ENCODE measurements around the gene EML6.

The EML6 gene

DNA sequence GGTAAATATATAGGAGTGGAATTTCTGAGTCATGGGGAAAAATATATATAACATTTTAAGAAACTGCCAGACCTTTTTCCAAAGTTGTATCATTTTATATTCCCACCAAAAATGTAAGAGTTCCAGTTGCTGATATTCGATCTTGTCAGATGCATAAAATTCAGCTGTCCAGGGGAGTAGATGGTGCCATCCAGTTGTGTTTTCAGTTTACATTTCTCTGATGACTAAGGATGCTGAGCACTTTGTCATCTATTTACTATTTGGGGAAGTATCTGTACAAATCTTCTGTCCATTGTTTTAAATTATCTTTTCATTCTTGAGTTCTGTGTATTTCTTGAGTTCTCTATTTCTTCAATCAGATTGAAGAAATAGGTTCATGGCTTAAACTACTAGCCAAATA lies 200.7 kb downstream of the EML6 start:
- no peak for DNase-seq

DNA sequence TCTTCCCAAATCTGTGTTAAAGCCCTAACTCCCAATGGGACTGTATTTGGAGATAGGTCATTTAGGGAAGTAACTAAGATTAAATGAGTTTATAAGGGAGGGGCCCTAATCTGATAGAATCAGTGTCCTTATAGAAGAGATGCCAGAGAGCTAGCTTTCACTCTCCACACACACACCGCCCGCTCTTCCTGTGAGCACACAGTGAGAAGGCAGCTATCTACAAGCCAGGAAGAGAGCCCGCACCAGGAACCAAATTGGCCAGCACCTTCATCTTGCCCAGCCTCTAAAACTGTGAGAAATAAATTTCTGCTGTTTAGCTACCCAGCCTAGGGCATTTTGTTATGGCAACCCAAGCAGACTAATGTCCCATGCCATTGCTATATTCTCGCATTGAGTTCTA lies 201.6 kb downstream of the EML6 start:
- no peak for DNase-seq

DNA sequence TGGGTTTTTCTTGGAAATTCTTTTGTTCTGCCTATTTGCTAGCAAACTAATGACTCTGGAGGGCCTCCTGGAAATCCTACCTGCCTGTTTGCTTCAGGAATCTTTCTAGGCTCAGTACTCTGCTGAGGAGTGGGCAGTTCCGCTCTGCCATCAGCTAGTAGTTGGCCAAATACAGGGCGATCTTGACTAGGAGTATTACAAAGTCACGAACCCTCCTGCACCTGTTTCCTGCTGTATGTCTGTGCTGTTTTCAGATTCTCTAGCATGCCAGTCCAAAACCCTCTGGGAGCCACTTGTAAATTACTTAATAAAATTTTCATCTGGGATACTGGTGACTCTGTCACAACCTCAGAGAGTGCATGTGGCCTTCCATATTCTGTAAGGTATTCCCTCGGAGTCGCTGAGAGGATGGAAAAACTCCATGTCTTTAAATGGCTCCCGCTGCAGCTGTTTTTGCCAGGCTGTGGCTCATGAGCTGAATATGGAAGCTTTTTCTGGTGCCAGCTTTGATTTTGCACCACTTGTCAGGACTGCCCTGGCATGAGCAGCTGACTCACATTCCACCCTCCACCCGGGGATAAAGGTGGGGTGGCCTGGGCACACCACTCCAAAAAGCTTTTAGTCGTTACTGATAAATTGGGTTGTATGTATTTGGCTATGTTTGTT lies 203.8 kb downstream of the EML6 start:
- no peak for DNase-seq

DNA sequence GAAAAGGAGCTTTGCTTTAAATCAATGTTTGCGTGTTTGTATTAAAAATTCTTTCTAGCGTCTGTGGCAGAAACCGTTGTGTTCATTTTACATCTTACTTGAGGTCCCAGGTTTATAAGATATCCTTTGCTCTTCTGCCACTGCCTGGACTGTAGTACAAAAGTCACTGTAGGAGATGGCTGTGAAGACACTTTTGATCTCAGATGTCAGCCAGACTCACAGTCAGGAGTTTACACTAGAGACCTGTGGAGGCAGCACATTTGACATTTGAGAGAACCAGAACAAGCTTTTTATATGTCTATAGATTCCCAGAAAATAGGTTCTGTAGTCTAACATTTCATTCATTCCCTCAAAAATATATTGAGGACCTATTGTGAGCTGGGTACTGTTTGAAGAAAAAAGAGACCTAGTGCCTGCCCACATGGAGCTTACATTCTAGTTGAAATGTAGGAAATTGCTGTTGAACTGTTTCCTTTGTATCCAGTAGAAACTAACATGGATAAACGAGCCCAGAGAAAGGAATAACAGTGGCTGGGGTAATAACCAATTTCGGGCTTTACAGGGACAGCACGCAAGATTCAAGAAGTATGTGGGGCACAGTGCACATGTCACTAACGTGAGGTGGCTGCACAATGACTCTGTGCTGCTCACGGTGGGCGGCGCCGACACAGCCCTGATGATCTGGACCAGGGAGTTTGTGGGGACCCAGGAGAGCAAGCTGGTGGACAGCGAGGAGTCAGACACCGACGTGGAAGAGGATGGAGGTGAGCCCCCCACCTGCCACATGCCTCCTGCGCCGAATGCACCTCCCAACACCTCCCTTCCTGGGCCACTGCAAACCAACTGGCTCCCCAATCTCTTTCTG lies 204.5 kb downstream of the EML6 start:
- no peak for DNase-seq

DNA sequence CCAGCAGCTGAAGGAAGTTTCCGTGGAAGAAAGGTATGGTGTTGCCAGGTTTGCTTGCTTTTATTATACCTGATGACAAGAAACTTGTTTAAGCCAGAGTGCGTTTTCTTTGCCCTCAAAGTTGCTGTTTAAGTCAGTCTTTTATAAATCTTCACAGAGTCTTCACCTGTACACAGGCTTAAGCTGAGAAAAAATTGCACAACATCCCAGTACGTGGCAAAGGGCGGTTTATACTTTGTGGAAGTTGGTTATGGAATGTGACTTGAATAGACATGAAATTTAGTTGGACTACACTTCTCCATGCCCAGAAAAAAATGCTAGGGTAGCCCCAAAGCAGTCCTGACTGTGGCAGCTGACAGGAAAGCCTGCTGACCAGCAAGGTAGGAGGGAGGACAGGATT lies 205.3 kb downstream of the EML6 start:
- no peak for DNase-seq

DNA sequence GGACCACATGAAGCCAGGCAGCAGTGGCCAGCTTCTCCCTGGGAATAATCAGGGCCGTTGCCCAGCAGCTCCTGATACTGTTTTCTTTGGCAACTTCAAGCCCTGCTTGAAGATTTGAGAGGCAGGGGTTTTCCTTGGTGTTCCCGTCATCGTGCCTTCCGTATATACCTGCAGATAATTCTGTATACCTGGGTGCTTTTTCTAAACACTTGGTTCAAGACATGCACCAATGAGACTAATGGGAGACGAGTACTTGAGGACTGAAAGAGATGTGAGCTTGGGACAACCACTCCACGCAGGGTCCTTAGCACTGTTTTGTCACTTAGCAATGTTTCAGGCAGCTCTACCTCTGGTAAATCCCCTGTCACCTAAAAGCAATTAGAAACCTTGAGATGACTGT lies 208.0 kb downstream of the EML6 start:
- DNase-seq: no peak

DNA sequence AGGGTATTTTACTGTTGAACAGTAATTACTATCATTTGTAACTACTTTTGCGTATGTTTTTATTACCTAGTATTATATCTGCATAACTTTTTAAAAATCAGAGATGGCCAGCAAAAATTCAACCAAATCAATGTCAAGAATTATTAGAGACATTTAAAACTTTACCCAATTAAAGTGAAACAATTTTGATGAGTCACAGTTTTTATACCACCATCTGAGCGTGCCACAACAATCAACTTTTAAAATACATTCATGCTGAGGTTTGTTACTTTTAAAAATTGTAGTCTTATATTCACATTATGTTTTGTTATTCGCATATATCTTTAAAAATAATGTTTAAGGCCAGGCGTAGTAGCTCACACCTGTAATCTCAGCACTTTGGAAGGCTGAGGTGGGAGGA lies 211.9 kb downstream of the EML6 start:
- DNase-seq: no peak

DNA sequence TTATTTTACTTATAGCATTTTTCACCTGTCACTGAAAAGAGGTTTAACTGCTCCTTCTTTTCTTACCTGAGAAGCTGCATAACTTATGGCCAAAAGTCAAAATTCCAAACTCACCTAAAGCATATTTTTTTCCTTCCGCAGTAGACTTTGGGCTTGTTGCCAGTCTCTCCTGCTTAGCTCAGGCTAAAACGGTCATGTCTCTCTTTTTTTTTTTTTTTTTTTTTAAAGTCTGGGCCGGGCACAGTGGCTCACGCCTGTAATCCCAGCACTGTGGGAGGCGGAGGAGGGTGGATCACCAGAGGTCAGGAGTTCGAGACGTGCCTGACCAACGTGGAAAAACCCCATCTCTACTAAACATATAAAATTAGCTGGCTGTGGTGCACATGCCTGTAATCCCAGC lies 213.3 kb downstream of the EML6 start:
- no peak for DNase-seq

DNA sequence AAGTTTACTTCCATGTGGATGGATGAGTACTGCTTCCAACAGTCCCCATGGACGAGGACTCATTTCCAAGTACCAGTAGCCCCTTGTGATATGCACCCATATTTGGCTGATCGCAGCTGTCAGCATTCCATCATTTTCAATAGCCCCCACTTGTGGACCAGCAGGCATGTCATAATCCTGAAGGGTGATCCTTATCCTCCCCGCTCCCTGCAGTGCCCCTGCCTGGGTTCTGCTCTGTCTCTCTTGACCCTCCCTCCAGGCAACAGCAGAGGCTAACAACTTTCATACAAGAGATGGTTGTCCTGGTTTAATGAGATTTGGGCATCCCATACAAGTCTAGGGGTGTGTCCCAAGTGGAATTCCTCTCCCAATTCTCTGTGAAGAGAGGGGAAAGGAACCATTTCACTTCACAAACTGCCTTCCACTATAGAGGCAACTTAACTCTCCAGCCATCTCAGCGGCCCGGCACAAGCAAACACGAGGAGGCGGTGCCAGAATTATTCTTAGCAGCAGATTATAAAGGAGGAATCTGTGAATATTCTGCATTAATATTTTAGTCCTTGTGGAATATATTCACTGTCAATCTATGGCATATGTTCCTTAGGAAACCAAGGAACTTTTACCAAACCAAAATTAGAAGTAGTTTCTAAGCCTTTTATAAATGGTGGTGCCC lies 216.1 kb downstream of the EML6 start:
- no peak for DNase-seq

DNA sequence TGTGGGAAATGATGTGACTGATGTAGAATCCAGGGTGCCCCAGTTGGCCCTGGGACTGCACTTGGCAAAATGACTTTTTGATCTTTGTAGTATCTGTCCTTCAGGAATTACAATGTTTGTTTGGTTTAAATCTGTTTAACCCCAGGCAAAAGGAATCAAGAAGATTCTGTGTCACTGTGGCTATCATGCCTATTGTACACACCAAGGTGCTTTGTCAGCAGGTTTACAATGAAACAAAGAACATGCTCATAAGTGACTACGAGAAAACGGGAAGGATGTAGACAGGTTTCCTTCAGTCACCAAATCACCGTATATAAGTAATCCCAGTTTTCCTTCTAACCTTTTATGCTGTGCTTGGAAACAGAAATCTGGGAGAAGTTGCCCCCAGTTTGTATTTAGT lies 217.3 kb downstream of the EML6 start:
- DNase-seq: no peak

DNA sequence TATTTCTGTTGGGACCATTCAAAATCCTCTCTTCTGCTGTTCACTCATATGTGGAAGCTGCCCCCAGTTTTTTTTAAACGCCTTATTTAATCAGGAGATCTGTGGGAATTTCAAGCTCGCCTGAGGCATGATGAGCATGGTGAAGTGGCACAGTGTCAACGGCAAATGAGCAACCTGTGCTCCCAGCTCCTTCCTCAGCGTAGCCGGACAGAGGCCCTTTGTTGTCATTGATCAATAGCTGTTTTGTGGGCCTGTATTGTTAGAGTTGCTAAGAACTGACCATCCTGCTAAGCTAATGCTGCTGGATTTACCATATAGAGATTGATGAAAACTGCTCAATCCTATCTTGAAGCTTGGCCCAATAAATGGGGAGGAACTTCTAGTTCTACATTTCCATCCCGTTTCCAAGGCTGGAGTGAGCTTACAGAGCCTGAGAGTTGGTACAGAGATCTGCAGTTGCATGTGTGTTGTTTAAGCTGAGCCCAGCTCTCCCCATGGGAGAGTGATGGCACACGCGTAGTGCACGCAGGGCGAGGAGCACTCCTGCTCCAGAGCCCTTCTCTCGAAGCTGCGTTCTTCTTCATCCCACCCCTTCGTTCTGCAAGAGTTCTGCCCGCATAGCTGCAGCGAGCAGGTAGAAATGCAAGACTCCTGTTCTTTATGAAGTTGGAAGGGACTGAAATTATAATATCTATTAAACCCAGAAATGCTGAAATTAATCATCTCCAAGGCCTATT lies 218.0 kb downstream of the EML6 start:
- no peak for DNase-seq

DNA sequence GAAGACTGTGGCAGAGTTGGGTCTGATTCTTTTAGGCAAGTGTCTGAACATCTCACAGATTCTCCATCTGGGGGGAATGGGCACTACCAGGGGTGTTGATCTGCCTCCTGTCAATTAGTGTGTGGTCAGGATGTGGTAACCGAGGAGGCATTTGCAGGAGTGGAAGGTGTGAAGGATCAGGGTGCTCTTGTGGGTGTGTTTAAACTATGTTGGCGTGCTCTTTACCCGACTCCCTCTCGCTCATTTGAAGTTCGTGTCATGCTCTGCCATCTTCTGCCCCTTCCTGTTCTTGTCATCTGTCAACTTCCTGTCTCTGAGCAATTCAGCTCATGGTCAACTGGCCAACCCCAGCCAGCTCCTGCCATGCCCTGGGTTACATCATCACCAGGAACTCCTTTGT lies 218.9 kb downstream of the EML6 start:
- DNase-seq: no peak

DNA sequence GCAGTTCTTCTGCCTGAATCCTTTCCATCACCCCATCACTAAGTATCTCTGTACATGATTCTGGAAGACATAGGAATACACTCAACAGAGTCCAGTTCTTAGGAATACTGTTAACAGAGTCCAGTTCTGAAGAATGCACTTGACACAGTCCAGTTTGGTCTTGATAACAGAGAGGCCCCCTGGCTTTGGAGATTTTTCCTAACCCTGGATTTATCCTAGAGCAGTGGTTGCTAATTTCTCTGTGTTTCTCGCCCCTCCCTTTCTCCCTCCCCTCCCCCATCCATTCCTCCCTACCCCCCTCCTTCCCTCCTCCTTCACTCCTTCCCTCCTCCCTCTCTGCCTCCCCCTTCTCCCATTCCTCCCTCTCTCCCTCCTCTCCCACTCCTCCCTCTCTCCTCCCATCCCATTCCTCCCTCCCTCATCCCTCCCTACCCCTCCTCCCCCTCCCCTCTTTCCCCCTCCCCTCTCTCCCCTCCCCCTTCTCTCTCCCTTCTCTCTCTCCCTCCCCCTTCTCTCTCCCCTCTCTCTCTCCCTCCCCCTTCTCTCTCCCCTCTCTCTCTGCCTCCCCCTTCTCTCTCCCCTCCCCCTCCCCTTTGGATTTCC lies 221.4 kb downstream of the EML6 start:
- no peak for DNase-seq

DNA sequence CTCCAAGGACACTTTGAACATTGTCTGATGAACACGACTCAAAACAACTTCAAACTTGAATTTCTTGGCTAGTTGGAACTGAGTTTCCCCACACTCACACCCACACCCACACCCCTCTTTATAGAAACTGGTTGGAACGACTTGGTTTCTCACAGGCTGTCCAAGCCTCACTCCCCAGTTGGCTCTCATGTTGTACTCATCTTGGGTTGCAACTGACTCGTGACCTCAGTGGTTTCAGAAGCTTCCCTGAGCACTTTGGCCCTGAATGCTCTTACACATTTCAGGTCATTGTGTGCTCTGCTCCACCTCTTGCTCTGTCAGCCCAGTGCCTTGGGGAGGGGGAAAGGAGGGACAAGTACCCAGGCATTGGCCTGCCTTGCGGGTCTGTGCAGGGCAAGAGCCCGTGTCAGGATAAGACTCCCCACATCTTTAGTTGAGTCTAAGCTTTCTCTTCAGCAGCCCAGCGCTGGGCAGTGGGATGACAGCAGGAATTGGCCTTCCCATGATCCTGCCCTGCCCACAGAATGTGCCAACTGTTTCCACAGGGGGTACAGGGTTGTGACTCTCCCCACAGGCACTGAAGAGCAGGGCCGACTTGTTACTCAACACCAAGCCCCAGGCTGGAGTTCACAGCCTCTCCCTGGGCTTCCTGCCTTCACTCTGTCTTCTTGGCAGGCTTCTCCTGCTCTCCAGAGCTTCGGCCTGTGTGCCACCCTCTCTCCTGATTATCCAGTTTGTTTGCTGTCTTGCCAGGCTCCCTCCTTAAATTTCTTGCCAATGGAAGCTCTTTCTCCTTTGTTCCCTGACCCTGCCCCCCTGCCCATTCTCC lies 222.1 kb downstream of the EML6 start:
- DNase-seq: peak in 1 of 2 donors; percentile 7

DNA sequence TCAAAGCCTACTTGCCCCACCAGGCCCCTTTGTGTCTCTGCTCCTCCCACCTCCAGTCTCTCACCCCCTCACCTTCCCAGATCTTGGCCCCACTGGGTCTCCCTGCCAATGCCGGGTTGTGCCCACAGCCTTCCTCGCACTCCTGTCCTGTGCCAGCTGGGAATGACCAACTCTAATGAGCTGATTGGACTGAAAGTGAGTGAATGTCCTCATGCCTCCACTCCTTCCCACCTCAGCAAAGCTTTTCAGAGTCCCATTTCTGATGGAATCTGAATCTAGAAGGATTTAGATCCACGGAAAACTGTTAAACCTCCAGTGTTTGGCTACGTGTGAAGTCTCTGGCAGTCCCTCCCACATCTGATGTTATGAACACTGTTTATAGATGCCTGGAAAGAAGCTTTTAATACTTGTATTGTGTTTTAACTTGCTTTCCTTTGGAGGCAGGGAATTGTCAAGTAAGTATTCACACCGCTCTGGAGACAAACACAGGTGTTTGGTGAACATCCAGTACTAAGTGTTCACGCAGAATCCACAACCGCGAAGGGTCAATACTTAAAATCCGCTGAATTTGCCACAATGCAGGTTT lies 222.9 kb downstream of the EML6 start:
- DNase-seq: no peak

DNA sequence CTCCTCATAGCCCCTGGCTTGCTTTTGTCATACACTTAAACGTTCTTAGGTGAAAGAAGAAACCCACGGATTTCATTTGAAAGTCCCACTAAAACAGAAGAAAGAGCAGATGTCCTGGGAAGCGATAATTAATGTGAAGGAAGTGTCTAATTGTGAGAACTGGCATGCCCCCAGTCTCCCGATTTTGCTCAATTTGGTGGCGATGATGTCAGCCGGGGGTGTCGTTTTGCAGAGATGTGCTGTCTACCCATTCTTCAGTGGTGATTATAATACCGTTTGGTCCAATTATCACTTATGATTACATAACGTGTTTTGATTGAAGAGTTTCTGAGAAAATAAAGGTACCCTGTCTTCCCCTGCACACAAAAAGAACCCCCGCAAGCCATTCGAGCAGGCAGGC lies 223.7 kb downstream of the EML6 start:
- DNase-seq: no peak

DNA sequence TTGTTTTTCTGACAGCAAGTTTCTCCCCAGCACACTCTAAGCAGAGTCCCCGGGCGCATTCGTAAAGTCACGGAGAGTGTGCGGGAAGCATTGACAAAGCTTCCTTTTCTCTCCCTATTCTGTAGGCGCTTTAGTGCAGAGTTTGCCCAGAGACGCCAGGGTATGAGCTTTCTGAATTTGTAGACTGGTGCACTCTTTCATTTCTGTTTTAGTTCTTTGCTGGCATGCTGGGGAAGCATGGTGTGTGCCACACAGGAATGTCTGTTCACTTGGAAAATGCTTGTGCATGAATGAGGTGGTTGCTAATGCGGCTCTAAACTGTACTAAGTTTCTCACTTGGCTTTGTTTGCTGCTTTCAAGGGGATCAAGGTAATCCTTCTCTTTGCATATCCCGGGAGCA lies 224.2 kb downstream of the EML6 start:
- no peak for DNase-seq

DNA sequence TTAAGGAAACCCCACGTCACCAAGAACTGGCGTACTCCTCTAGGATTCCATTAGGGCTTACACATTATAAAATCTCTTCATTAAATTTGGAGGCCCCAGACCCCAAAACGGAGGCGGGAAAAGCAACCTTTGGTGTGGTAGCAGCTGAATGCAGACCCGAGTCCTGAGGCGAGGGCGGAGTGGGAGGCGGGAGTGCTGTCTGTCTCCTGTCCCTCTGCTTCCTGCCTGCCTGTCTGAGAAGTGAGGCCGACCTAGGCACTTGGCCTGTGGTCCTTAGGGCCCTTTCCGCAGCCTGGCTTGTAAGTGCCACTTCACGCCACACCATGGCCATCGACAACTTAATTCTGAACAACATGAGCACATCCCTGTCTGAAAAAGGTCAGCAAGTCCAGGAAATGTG lies 224.7 kb downstream of the EML6 start:
- DNase-seq: no peak

DNA sequence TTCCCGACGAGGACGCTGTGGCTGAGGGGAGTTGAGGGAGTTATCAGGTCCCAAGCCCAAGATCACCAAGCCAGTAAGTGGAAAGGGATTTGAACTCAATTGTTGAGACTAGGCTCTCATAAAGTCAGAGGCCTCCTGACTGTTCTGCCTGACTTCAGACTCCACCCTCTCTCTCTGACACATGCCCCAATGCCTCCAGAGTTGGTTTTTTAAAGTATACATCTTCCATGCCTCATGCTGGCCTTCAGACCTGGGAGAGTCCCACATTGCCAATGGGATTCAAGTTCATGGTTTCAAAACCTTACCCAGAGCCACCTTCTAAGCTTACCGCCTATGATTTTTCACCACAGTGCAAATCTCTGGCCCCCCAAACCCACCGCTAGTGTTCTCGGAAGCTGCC lies 226.0 kb downstream of the EML6 start:
- no peak for DNase-seq

DNA sequence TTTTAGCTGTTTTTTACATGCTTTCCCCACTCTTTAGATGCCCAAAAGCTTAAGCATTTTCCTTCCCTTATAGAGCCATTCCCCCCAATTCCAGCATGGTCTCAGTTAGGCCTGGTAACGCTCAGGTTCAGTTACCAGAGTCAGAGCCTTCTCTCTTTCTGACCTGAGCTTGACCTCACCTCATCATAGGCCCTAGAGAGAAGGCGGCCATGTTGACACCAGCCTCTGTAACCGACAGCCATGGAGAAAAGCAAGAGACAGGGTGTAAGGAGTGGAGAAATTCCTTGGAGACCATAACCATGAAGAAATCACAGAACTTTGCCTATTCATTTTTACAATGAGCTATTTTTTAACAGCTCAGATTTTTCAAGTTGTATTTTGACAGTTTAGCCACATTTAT lies 227.3 kb downstream of the EML6 start:
- DNase-seq: no peak

DNA sequence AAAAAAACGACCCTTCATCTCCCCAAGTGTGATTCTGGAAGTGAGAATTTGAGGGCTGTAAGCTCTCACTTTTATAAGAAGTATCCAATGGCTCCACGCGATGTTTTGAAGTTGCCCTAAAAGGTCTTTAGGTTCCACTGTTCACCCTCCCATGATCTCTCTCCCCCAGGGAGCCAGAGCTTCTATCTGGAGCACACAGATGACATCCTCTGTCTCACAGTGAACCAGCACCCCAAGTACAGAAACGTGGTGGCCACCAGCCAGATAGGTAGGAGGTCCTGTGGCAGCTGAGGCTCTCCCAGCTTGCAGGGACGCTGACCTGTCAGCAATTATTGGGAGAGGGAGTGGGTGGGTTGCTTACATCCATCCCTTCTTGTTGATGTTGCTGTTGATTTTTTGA lies 229.0 kb downstream of the EML6 start:
- no peak for DNase-seq
